Measurements from ENCODE around the gene PRRT3. TPM values are rescaled to one million over a fixed set of nuclear protein-coding genes. Genes with fewer than 3 reads are reported as not detected.

The PRRT3 gene
- total RNA-seq, 2 donors from 2014 or later = 5.8 to 5.9 TPM

DNA sequence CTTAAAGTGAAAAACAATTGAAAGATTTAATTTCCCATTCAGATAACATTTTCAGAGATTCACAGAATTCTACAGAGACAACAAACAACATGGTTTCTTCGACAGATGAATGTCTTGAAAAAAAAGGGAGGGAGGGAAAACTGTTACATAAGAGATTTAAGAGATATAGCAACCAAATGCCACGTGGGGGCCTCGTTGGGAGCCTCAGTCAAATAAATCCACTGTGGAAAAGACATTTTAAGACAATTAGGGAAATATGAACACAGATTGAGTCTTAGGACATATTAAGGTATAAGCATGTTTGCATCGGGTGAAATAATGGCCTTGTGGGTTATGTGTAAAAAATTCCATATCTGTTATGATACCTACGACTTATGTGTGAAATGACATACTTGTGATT lies 5.0 kb upstream of the PRRT3 start:
- H3K36me3 Mint-ChIP-seq (ENCODE audit: low read depth) = peaks cover 2% of the 10 kb centered on the region
- peaks cover 2% of the 10 kb centered on the region for H3K4me1 Mint-ChIP-seq
- H3K27me3 Mint-ChIP-seq = no peaks in the 10 kb centered on the region
- H3K4me3 Mint-ChIP-seq = no peak overlapping the region
- no peak for DNase-seq
- H3K27ac Mint-ChIP-seq = no peak overlapping the region
- ATAC-seq = no peak
- no peaks in the 10 kb centered on the region for H3K9me3 ChIP-seq (ENCODE audit: control insufficient read depth, low read length, poor library complexity, severe bottlenecking)

- H3K27ac Mint-ChIP-seq = peak overlapping the region; percentile 16
- no peaks in the 10 kb centered on the region for H3K27me3 Mint-ChIP-seq
- ATAC-seq = no peak
Measured at GRCh38 chr3:9955611-9956352, 3.6 kb upstream of the PRRT3 start.

DNA sequence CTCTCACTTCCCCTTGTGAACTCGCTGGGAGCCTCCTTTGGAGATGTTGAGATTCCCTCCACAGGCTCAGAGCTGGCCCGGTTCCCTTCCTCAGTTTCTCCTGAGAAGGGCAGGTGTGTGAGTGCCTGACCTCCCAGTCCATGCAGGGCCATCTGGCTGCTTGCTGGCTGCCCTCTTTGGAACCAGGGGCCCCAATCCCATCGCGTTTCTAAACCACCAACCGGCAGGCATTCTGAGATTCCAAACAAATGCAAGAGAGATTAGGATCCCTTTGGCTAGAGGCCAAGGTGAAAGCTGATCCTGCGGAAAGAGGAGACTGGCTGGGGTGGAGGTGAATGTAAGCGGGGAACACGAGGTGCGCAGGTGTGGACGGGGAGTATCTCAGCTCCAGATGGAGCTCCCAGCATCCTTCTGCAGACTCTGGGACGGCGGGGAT lies 2.9 kb upstream of the PRRT3 start:
- ATAC-seq = no peak
- H3K27ac Mint-ChIP-seq = peak overlapping the region; percentile 16

More at GRCh38 chr3:9955611-9956352, 3.6 kb upstream of the PRRT3 start:
- H3K36me3 Mint-ChIP-seq (ENCODE audit: low read depth) = peaks cover 2% of the 10 kb centered on the region
- peaks cover 8% of the 10 kb centered on the region for H3K4me1 Mint-ChIP-seq
- H3K9me3 ChIP-seq (ENCODE audit: control insufficient read depth, low read length, poor library complexity, severe bottlenecking) = no peaks in the 10 kb centered on the region
- H3K4me3 Mint-ChIP-seq = no peak overlapping the region
- no peak for DNase-seq

GRCh38 chr3:9951598-9951961 lies 628 bp downstream of the PRRT3 start:
- Mint-ChIP-seq H3K27ac (peak overlapping the region; percentile 81), H3K4me1 (peaks cover 9% of the 10 kb centered on the region), H3K4me3 (peak overlapping the region; percentile 94), H3K36me3 (ENCODE audit: low read depth) (peaks cover 2% of the 10 kb centered on the region), H3K27me3 (no peaks in the 10 kb centered on the region)
- H3K9me3 ChIP-seq (ENCODE audit: control insufficient read depth, low read length, poor library complexity, severe bottlenecking) = no peaks in the 10 kb centered on the region
- peak; percentile 10 for ATAC-seq
- no peak for DNase-seq

More for the DNA sequence above, 2.9 kb upstream of the PRRT3 start:
- H3K4me3 Mint-ChIP-seq = no peak overlapping the region
- peaks cover 2% of the 10 kb centered on the region for H3K36me3 Mint-ChIP-seq (ENCODE audit: low read depth)
- H3K9me3 ChIP-seq (ENCODE audit: control insufficient read depth, low read length, poor library complexity, severe bottlenecking) = no peaks in the 10 kb centered on the region
- peaks cover 9% of the 10 kb centered on the region for H3K4me1 Mint-ChIP-seq
- no peaks in the 10 kb centered on the region for H3K27me3 Mint-ChIP-seq
- no peak for DNase-seq

DNA sequence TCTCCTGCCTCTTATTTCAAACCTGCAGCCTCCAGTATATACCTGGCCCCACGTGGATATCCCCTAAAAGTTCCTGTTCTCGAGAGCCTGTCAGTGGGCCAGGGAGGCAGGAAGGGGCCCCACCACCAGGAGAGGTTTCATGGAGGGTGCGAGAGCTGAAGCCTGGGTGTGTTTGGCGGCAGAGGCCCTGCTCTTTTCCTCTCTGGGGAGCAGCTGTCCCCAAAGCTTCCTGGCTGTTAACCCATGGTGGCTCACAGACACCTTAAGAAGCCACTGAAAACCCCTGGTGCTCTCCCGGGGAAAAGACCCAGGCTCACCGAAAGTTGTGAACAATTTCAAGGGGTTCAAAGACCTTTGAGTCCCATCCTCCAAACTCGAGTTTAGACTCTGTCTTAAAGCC lies 1.1 kb downstream of the PRRT3 start:
- H3K27me3 Mint-ChIP-seq = no peaks in the 10 kb centered on the region
- no peaks in the 10 kb centered on the region for H3K9me3 ChIP-seq (ENCODE audit: control insufficient read depth, low read length, poor library complexity, severe bottlenecking)
- H3K27ac Mint-ChIP-seq = peak overlapping the region; percentile 81
- H3K36me3 Mint-ChIP-seq (ENCODE audit: low read depth) = peaks cover 2% of the 10 kb centered on the region
- DNase-seq (no peak), ATAC-seq (no peak)
- peaks cover 9% of the 10 kb centered on the region for H3K4me1 Mint-ChIP-seq
- peak overlapping the region; percentile 94 for H3K4me3 Mint-ChIP-seq

GRCh38 chr3:9949626-9950025 lies 2.6 kb downstream of the PRRT3 start:
- no peaks in the 10 kb centered on the region for H3K27me3 Mint-ChIP-seq
- no peak for ATAC-seq

DNA sequence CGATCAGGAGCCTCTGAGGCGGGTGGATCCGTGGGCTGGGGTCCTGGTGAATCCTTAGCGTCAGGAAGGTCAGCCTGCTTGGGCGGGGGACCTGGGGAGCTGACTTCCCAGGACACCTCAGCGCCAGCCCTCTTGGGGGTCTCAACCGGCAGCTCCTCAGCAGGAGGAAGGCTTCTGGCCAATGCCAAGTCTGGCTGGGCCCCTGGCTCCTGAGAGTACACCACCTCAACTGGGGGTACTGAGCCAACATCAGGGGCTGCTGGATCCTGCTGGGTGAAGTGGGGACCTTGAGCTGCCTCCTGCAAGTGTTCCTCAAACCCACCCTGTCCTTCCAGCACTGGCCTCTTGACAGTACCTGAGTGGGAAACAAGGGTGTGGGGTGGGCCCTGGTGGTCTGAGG lies 3.1 kb downstream of the PRRT3 start:
- no peaks in the 10 kb centered on the region for H3K36me3 Mint-ChIP-seq (ENCODE audit: low read depth)
- H3K9me3 ChIP-seq (ENCODE audit: control insufficient read depth, low read length, poor library complexity, severe bottlenecking) = no peaks in the 10 kb centered on the region
- no peak for DNase-seq
- H3K4me1 Mint-ChIP-seq = peaks cover 9% of the 10 kb centered on the region
- no peaks in the 10 kb centered on the region for H3K27me3 Mint-ChIP-seq
- peak overlapping the region; percentile 53 for H3K27ac Mint-ChIP-seq
- H3K4me3 Mint-ChIP-seq = no peak overlapping the region
- no peak for ATAC-seq

More at GRCh38 chr3:9949626-9950025, 2.6 kb downstream of the PRRT3 start:
- peak overlapping the region; percentile 53 for H3K27ac Mint-ChIP-seq
- H3K4me1 Mint-ChIP-seq = peaks cover 9% of the 10 kb centered on the region
- no peak overlapping the region for H3K4me3 Mint-ChIP-seq
- no peak for DNase-seq
- no peaks in the 10 kb centered on the region for H3K9me3 ChIP-seq (ENCODE audit: control insufficient read depth, low read length, poor library complexity, severe bottlenecking)
- peaks cover 1% of the 10 kb centered on the region for H3K36me3 Mint-ChIP-seq (ENCODE audit: low read depth)

DNA sequence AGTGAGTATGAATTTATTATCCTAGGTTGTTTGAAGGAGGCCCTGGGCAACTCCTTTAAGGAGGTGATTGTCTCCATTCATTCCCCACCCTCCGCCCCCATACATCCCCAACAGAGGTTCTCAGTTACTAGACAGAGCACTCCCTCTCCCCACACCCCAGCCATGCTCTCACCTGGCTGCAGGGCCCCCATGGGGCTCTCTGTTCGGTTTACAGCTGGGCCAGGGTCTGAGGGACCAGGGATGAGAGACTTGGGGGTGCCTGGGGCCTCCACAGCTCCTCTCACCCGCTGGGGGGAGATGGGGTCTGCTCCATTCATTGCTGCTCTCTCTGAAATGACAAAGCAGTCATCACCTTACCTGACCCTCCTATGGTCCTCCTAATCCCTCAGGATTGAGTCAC lies 3.6 kb downstream of the PRRT3 start:
- ATAC-seq (no peak), DNase-seq (no peak)
- H3K9me3 ChIP-seq (ENCODE audit: control insufficient read depth, low read length, poor library complexity, severe bottlenecking) = no peaks in the 10 kb centered on the region
- H3K4me1 Mint-ChIP-seq = peaks cover 9% of the 10 kb centered on the region
- H3K27me3 Mint-ChIP-seq = no peaks in the 10 kb centered on the region
- no peak overlapping the region for H3K4me3 Mint-ChIP-seq
- no peak overlapping the region for H3K27ac Mint-ChIP-seq
- no peaks in the 10 kb centered on the region for H3K36me3 Mint-ChIP-seq (ENCODE audit: low read depth)

- DNase-seq (no peak), ATAC-seq (no peak)
- H3K9me3 ChIP-seq (ENCODE audit: control insufficient read depth, low read length, poor library complexity, severe bottlenecking) = no peaks in the 10 kb centered on the region
- Mint-ChIP-seq H3K4me1 (peaks cover 8% of the 10 kb centered on the region), H3K36me3 (ENCODE audit: low read depth) (no peaks in the 10 kb centered on the region), H3K27ac (no peak overlapping the region), H3K27me3 (no peaks in the 10 kb centered on the region), H3K4me3 (no peak overlapping the region)
Measured at GRCh38 chr3:9947025-9947995, 4.9 kb downstream of the PRRT3 start.

DNA sequence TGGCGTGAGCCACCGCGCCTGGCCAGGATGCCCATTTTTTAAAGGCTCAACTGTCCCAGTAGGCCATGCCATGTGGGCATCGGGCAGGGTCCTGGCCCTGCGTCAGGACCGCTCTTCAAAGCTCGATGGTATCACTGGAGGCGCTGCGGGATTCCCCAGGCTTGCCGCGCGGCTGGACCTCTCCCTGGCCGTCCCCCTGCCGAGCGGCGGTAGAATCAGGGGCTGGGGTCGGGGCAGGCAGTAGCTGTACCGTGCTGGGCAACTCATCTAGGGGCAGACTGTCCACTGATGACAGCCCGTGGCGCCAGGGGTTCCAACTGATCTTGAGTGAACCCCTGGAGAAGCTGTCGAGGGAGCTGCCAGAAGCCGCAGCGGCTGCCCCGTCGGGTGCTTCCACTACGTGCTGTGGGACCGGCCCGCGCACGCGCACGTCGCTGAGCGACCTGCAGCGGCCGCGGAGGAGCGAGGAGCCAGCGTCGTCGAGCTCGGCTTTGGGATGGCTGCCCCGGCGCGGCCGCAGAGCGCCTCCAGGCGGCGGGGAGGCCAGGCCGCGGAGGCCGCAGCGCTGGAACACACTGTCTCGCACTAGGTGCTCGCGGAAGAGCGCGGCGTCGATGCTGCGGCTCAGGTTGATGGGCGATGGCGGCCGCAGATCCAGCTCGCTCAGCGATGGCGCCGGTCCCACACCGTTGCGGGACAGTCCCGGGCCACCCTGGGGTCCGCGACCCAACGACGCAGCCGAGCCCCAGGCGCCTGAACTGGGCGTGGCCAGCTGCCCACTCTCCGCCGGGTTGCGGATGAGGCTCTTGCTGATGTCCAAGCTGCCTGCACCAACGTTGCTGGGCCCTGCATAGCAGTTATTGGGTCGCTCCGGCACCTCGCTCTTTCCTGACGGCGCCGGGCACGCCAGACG lies 5.8 kb downstream of the PRRT3 start:
- DNase-seq (peak; percentile 73 to 85 (median 81)), ATAC-seq (peak; percentile 93)
- peaks cover 6% of the 10 kb centered on the region for H3K4me1 Mint-ChIP-seq
- peak overlapping the region; percentile 76 for H3K27ac Mint-ChIP-seq
- no peaks in the 10 kb centered on the region for H3K9me3 ChIP-seq (ENCODE audit: control insufficient read depth, low read length, poor library complexity, severe bottlenecking)
- peak overlapping the region; percentile 81 for H3K4me3 Mint-ChIP-seq
- H3K27me3 Mint-ChIP-seq = no peaks in the 10 kb centered on the region
- no peaks in the 10 kb centered on the region for H3K36me3 Mint-ChIP-seq (ENCODE audit: low read depth)

- H3K27ac Mint-ChIP-seq = no peak overlapping the region
- no peaks in the 10 kb centered on the region for H3K36me3 Mint-ChIP-seq (ENCODE audit: low read depth)
- H3K9me3 ChIP-seq (ENCODE audit: control insufficient read depth, low read length, poor library complexity, severe bottlenecking) = no peaks in the 10 kb centered on the region
- H3K4me3 Mint-ChIP-seq = no peak overlapping the region
- H3K27me3 Mint-ChIP-seq = no peaks in the 10 kb centered on the region
- no peak for ATAC-seq
- DNase-seq = no peak
- H3K4me1 Mint-ChIP-seq = peaks cover 2% of the 10 kb centered on the region
Measured at GRCh38 chr3:9945358-9945757, 6.8 kb downstream of the PRRT3 start.

- DNase-seq (no peak), ATAC-seq (no peak)
- H3K36me3 Mint-ChIP-seq (ENCODE audit: low read depth) = no peaks in the 10 kb centered on the region
- peaks cover 2% of the 10 kb centered on the region for H3K4me1 Mint-ChIP-seq
- no peaks in the 10 kb centered on the region for H3K9me3 ChIP-seq (ENCODE audit: control insufficient read depth, low read length, poor library complexity, severe bottlenecking)
- peak overlapping the region; percentile 59 for H3K27ac Mint-ChIP-seq
- H3K27me3 Mint-ChIP-seq = no peaks in the 10 kb centered on the region
- no peak overlapping the region for H3K4me3 Mint-ChIP-seq
Measured at GRCh38 chr3:9944271-9944670, 7.9 kb downstream of the PRRT3 start.
